ENCODE results near the gene GNG13.
"Not testable (repeated sequence)": the region's sequence is repeated elsewhere in the genome, so short reads cannot be mapped to it uniquely, and the experiment has no call there.

The GNG13 gene, protein sequence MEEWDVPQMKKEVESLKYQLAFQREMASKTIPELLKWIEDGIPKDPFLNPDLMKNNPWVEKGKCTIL

GRCh38 chr16:799948-800833, at the start of gene GNG13:
Gene GNG13, minus strand, starts transcription at chr16:800734. Its CDS starts 1,657 bp downstream, at chr16:799077.
- DNase-seq (ENCODE audit: low read depth in 2 of 2) = no peak

GRCh38 chr16:848510-849253, 48.1 kb upstream of the GNG13 start:
- DNase-seq (ENCODE audit: low read depth in 2 of 2) = no peak

- no peak for DNase-seq (ENCODE audit: low read depth in 2 of 2)
Observed at GRCh38 chr16:847681-848445, 47.3 kb upstream of the GNG13 start.

DNA sequence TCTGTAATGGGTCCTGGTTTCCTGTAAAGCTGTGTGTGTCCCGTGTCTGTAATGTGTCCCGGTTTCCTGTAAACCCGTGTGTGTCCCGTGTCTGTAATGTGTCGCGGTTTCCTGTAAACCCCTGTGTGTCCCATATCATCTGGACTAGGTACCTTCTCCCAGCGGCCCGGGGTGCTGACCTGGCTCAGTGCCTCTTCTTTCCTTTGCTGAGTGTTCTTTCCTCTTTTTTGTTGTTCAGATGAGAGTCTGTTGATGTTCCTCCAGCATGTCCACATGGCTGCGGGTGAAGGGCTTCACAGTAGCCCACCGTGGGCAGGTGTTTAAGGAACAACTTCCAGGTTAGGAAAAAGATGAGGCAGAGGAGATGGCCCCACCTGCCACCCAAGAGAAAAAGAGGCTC, 46.6 kb upstream of the GNG13 start:
- DNase-seq (ENCODE audit: low read depth in 2 of 2) = no peak

DNA sequence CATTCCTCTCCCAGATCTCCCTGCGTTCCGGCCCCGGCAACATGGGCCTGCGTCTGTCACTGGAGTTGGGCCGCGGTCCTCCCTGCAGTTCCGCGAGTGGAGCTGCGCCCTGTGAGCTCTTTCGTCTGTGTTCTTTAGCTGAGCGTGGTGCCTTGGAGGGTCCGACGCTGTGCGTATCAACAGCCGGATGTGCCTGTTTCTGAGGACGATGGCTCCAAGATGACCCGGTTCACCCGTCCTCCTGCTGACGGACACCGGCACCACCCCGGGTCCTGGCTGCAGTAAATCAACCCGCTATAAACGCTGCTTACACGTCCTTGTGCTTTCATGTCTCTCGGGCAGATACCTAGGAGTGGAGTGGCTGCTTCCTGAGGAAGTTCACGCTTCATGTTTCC, 44.8 kb upstream of the GNG13 start:
- no peak for DNase-seq (ENCODE audit: low read depth in 2 of 2)

GRCh38 chr16:844638-845350, 44.3 kb upstream of the GNG13 start:
- no peak for DNase-seq (ENCODE audit: low read depth in 2 of 2)

GRCh38 chr16:843771-844170, 43.2 kb upstream of the GNG13 start:
- DNase-seq (ENCODE audit: low read depth in 2 of 2) = no peak

GRCh38 chr16:842711-843560, 42.4 kb upstream of the GNG13 start:
- DNase-seq (ENCODE audit: low read depth in 2 of 2) = no peak

DNA sequence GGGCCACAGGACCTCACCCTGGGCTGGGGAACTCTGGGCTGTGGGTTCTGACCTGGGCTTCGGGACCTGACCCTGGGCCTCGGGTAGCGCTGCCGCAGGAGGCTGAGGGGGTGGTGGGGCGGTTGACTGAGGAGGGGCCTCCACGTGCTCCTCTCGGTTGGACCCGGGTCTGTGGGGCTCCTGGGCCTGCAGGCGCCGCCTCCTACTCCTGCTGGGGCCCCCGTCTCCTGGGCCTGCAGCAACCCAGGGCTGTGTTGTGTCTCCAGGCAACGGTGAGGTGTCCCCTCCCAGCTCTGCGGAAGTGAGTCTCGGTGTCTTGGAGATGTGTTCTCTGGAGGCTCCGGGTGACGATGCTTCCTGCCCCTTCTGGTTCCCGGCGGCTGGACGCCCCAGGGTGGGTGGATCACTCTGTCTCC, 41.5 kb upstream of the GNG13 start:
- DNase-seq (ENCODE audit: low read depth in 2 of 2) = no peak

DNA sequence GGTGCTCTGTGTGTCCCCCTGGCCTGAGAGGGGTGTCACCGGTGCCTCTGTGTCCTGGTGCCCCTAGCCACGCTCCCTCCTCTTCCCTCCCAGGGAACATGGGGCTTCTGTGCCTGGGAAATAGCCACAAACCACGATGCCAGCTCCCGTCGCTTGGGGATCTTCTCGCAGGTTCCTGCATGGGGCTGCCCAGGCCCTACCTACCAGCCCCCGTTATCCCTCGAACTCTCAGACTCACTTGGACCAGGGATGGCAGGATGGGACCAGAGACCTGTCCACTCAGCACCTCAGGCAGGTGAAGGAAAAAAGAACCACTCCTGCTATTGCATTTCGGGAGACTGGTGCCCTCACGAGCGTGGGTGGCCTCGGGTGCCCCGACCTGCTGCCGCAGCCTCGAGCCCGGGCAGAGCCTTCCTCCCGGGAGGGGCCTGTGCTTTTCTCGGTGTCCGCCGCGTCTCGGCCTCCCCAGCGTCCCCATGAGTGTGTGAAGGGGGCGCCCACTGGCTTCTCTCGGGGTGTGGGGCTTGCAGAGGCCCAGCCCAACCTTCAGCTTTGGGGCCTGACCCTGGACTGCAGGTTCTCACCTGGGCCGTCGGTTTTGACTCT, 41.0 kb upstream of the GNG13 start:
- DNase-seq (ENCODE audit: low read depth in 2 of 2) = no peak

DNA sequence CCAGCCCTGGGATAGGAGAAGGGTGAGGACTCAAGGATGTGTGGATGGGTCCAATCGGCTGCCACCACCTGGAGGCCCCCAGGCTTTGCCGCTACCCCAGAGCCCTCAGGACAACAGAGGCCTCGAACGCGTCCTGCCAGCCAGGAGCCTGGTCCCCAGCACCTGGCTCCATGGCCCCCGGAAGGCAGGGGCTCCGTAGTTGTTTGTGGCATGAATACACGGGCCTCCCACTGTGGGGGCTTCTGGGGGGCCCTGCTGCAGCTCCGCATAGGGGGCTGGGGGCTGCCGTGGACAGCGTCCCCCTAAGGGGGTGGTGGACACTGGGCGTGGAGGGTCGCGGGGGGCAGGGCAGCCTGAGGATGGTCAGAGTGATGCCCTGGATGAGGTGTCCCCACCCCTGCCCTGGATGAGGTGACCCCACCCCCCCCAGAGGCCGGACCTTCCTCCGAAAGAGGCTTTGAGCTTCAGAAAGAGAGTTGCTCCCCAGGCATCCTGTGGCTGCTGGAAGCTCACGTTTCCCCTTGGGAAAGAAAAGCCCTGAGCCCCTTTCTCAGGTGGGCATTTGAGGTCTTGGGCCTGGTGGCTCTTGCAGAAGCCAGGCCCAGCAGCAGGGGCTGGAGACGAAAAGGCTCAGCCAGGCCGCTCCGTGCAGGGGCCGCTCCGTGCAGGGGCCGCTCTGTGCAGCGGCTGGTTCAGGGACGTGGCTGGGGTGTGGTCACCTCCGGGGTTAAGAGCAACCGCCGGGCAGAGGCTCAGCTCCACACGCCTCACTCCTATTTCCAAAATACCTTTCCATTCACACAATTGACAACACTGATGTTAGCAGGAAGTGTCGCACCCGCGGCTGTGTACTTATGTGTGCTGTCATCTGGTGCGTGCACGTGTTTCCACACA, 40.3 kb upstream of the GNG13 start:
- no peak for DNase-seq (ENCODE audit: low read depth in 2 of 2)

- DNase-seq (ENCODE audit: low read depth in 2 of 2) = no peak
Observed at GRCh38 chr16:839643-840408, 39.3 kb upstream of the GNG13 start.

DNA sequence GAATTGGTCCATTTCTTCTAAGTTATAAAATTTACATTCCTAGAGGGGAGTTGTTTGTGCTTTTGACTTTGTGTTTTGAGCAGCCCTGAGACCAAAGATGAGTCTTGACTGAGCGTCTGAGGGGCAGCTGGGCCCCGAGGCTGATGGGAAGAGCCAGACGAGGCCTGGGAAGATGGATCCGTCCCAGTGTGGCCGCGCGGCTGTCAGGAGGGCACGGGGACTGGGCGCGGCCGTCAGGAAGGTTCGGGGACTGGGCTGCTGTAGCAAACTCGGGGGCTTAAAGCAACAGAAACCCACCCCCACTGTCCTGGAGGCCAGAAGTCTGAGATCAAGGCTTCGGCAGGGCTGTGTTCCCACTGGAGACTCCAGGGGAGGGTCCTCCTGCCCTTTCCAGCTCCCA, 38.2 kb upstream of the GNG13 start:
- DNase-seq (ENCODE audit: low read depth in 2 of 2) = no peak

DNA sequence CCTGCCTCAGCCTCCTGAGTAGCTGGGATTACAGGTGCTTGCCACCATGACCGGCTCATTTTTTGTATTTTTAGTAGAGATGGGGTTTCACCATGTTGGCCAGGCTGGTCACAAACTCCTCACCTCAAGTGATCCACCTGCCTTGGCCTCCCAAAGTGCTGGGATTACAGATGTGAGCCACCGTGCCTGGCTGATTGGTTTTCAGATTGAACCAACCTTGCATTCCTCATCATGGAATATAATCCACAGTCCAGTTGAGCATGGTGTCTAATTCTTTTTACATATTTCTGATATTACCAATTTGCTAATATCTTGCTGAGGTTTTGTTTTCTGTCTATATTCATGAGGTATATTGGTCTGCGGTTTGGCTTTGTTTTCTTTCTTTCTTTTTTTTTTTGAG, 36.3 kb upstream of the GNG13 start:
- DNase-seq (ENCODE audit: low read depth in 2 of 2) = not testable (repeated sequence)

DNA sequence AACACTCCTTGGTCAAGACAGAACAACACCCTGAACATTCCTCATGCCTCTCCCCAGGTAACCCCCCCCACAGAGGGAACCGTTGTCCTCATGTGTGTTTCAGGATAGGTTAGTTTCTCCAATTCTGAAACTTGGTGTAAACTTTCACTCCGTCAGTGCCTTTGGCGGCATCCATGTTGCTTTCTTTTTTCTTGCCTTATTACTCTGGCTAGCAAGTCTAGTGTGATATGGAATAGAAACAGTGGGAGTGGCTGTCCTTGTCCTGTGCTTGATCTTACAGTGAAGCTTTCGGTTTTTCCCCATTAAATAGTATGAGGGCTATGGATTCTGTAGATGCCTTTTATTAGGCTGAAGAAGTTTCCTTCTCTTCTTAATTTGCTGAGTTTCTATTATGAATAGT, 35.7 kb upstream of the GNG13 start:
- no peak for DNase-seq (ENCODE audit: low read depth in 2 of 2)

DNA sequence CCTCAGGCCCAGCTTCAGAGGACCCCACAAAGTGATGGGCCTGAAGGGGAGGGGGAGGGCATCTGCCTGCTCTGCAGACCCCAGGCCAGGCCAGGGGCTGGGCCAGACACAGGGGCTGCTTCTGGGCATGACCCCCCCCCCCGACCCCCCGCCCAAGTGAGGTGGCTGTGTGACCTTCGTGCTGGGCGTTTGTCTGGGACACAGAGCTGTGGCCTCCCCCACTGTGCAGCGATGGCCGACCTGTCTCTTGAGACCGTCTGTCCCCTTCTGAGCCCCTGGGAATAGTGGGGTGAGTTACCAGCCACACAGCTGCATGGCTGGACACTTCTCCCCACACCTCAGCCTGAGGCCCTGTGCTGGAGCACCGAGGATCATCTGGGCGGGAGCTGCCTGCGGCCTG, 34.8 kb upstream of the GNG13 start:
- no peak for DNase-seq (ENCODE audit: low read depth in 2 of 2)

- DNase-seq (ENCODE audit: low read depth in 2 of 2) = no peak
Observed at GRCh38 chr16:833411-833810, 32.9 kb upstream of the GNG13 start.

DNA sequence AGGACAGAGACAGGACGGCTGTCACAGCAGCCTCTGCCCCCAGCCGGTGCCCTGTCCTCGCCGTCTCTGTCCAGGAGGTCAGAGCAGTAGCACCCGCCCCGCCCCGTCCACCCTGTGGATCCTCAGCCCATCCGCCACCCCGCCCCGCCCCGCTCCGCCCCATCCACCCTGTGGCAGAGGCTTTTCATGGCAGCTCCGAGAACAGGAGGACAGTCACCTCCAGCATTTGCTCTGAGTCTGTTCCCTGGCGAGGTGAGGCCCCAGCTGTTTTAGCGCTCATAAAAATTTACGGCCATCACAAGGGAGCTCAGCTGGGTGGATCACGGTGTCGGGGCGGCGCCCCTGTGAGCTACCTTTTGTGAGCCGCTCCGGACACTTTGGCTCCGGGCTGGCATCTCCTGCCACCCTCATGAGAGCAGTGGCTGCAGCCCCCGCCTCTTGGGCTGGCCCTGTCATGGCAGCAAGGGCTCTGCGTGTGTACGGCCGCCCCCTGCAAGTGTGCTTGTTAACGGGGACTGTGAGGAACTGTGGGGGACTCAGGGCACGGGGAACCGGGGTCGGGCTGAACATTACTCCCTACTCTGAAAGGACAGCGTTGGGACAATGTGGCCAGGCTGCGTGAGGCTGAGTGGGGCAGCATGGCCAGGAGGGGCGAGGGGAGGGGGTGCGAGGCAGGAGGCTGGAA, 32.3 kb upstream of the GNG13 start:
- no peak for DNase-seq (ENCODE audit: low read depth in 2 of 2)
